ENCODE data around the gene TMEM51.

DNA sequence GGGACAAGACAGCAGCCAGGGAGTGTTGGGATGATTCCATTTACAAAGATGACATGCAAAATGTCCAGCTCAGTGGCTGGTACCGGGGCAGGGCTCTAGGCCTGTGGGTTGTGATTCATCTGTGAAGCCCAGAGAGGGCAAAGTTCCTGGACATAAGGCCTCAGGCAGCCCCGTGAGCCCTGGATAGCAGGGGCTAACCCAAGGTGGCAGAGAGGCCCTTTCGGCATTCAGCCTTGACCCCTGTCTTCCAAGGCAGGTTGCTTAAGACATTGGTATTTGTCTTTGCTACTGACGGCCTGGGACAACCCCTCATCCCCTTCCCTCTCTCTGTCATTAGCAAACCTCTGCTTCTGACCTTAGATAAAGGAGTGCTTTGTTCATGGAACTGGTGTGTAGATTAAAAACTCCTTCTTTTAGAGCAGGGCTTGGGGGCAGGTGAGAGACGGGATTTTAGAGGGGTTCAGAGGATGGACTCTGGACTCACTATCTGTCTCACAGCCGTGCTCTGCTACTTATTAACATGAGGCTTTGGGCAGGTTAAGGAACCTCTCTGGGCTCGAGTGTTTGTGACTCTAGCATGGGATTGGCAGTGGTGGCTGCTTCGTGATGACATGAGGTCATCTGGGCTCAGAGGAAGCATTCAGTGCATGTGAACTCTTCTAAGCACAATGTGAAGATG is 36.3 kb downstream of the TMEM51 start:
- TF ChIP-seq POLR2AphosphoS5 (IDR thresholded peaks at IDR 0.05; ENCODE audit: borderline replicate concordance, low read depth, low read length) (no peak), EZH2 (IDR thresholded peaks at IDR 0.05) (no peak)

Data from SK-N-MC (cell line).